A673 (cell line): ENCODE data around the gene NPFF. TPM values are rescaled to one million over a fixed set of nuclear protein-coding genes. Genes with fewer than 3 reads are reported as not detected.

Experiments used
- BruUV-seq: library from RNA; stranded (reverse); fragments of 400-500 nt; replicated peaks from 2 replicates; lab custom pipeline; 2021; lab: Mats Ljungman, UMichigan
- CTCF ChIA-PET: fragments of 300-600 bp; sonication (Branson Sonifier 250); formaldehyde crosslinking; loops from one replicate; lab custom pipeline; 2022; ENCODE audit warnings: antibody characterized with exemption; lab: Charles Lee
- POLR2A ChIA-PET: fragments of 300-600 bp; sonication (Branson Sonifier 250); formaldehyde crosslinking; loops from one replicate; lab custom pipeline; 2022; ENCODE audit warnings: antibody characterized with exemption; ENCODE audit not compliant: low non-redundant PET; lab: Charles Lee
- DNase-seq: peaks from one replicate; pipeline ENCODE4 v3.0.0-alpha.2; 2015; ENCODE audit warnings: low spot score
- H3K27ac ChIP-seq: fragments of 200-600 bp; sonication (generic); 2 replicates; pipeline ENCODE4 v1.5.1; 2016; ENCODE audit warnings: mixed run types, low read depth, mild to moderate bottlenecking, mixed read lengths, antibody characterized with exemption, low read length; ENCODE audit not compliant: poor library complexity, severe bottlenecking
- H3K27me3 ChIP-seq: fragments of 200-600 bp; sonication (generic); replicated peaks from 2 replicates; pipeline ENCODE4 v1.6.1; 2017; ENCODE audit warnings: mixed run types, low read depth, mild to moderate bottlenecking, mixed read lengths, antibody characterized with exemption, low read length; ENCODE audit not compliant: insufficient read depth, poor library complexity
- H3K36me3 ChIP-seq: fragments of 200-600 bp; sonication (generic); 2 replicates; pipeline ENCODE4 v1.6.1; 2016; ENCODE audit warnings: mixed run types, mild to moderate bottlenecking, mixed read lengths, antibody characterized with exemption, low read length; ENCODE audit not compliant: insufficient read depth, poor library complexity, severe bottlenecking
- H3K4me1 ChIP-seq: fragments of 200-600 bp; sonication (generic); 2 replicates; pipeline ENCODE4 v1.6.1; 2017; ENCODE audit warnings: mixed run types, mild to moderate bottlenecking, mixed read lengths, antibody characterized with exemption, low read length; ENCODE audit not compliant: insufficient read depth, poor library complexity, severe bottlenecking
- H3K4me3 ChIP-seq: fragments of 200-600 bp; sonication (generic); 2 replicates; pipeline ENCODE4 v1.5.1; 2016; ENCODE audit warnings: low read depth, mixed run types, mild to moderate bottlenecking, mixed read lengths, low read length; ENCODE audit not compliant: poor library complexity, severe bottlenecking
- H3K9me3 ChIP-seq: fragments of 200-600 bp; sonication (generic); 2 replicates; pipeline ENCODE4 v1.6.1; 2016; ENCODE audit warnings: mixed run types, low read depth, mild to moderate bottlenecking, mixed read lengths, antibody characterized with exemption, low read length; ENCODE audit not compliant: poor library complexity, severe bottlenecking
- CTCF ChIP-seq: fragments of 300-800, 200-600 bp; sonication (generic); conservative IDR thresholded peaks from 2 replicates; pipeline ENCODE4 v1.5.1; 2017; ENCODE audit warnings: low read depth, mild to moderate bottlenecking, antibody characterized with exemption, low read length, moderate library complexity, mixed read lengths
- EZH2 ChIP-seq: fragments of 200-600 bp; sonication (generic); IDR thresholded peaks from 2 replicates; pipeline ENCODE4 v1.6.1; 2017; ENCODE audit warnings: borderline replicate concordance, low read depth, mild to moderate bottlenecking, mixed read lengths, antibody characterized with exemption, low read length; ENCODE audit not compliant: poor library complexity, severe bottlenecking
- intact Hi-C: fragments of 100-400 bp; cut with micrococcal nuclease; formaldehyde crosslinking; loops from one replicate; pipeline ENCODE4 v1.10.0; 2022; ENCODE audit not compliant: unreplicated experiment
- total RNA-seq: library from RNA; stranded (reverse); gene quantifications from 2 replicates; pipeline ENCODE4 v1.2.3, GENCODE V29; 2021

The NPFF gene
- total RNA-seq, 1 experiment from 2014 or later: not detected

DNA sequence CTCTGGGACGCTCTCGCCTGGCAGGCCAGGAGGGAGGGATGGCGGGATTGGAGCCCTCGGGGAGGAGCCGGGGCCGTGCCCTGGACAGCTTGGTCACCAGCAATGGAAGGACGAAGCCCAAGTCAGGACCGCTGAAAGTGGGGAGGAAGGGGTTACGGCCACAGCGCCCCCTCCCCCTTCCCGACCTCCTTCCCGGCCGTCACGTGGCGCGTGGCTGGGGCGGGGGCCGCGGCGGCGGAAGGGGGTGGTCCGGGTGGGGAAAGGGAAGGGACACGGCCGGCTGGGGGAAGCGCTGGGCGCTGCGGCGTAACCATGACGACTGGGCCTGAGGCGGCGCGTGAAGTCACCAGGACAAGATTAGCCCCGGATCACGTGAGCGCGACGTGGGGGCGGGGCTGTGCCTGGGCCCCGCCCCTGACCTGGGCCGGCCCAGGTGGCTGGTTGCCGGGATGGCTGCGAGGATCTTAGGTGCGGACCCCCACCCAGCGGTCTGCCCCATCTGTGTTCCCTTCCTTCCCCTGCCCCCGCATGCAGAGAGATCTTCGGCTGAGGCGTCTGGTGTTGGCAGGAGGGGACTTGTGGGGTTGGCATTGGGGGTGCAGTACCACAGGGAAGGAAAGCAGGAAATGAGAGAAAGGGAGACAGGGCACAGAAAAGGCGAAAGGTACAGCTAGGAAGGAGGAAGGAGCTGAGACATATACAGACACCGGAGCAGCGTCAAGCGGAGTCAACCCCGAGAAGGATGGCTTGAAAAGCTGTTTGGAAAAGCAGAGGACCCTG is 14.3 kb downstream of the NPFF start:
- H3K27me3 ChIP-seq: no peaks in the 10 kb centered on the region
- TF ChIP-seq CTCF (no peak), EZH2 (no peak)
- no peaks in the 10 kb centered on the region for H3K36me3 ChIP-seq
- peak; percentile 92 for DNase-seq
- no TSS peak for BruUV-seq
- H3K27ac ChIP-seq: peak overlapping the region; percentile 80
- POLR2A ChIA-PET: no interaction called here
- H3K9me3 ChIP-seq: no peaks in the 10 kb centered on the region
- CTCF ChIA-PET: no interaction called here
- intact Hi-C loops: no loop called here
- H3K4me1 ChIP-seq: peaks cover 17% of the 10 kb centered on the region
- H3K4me3 ChIP-seq: peak overlapping the region; percentile 64

DNA sequence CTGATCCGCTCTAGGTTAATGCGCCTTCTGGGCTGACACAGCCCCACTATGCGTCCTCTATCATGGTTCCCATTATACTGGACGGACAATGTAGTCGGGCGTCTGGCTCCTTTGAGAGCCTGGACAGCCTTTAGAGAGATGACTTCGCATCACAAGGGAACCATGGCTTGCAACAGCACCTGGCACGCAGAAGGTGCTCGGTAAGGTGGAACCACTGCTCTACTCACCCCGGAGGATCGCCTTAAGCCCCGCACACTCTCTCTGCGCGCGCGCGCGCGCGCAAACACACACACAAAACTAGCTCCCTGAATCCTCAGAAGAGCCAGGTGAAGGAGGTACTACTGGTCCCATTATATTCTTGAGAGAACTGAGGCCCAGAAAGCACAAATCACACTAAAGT is 15.1 kb downstream of the NPFF start:
- peak overlapping the region; percentile 80 for H3K27ac ChIP-seq
- ChIA-PET POLR2A (no interaction called here), CTCF (interaction anchor here (0.6 to 0.7 kb wide), 2 partner anchors 312 to 407 kb away, joined by 3 read pairs; partner anchors contain the start of genes CSAD and ZNF740)
- no peaks in the 10 kb centered on the region for H3K36me3 ChIP-seq
- DNase-seq: no peak
- TF ChIP-seq EZH2 (no peak), CTCF (no peak)
- H3K27me3 ChIP-seq: no peaks in the 10 kb centered on the region
- intact Hi-C loops: no loop called here
- BruUV-seq: TSS peak; percentile 65
- H3K4me3 ChIP-seq: peak overlapping the region; percentile 64
- H3K4me1 ChIP-seq: peaks cover 17% of the 10 kb centered on the region
- no peaks in the 10 kb centered on the region for H3K9me3 ChIP-seq

GRCh38 chr12:53489242-53489864 is 17.9 kb downstream of the NPFF start:
- POLR2A ChIA-PET: interaction anchor here (1.1 kb wide), 1 partner anchor 10 kb away, joined by 3 read pairs; no protein-coding TSS in a partner anchor
- Histone ChIP-seq H3K9me3 (no peaks in the 10 kb centered on the region), H3K36me3 (peaks cover 17% of the 10 kb centered on the region), H3K4me3 (no peak overlapping the region), H3K27ac (no peak overlapping the region), H3K4me1 (peaks cover 17% of the 10 kb centered on the region), H3K27me3 (no peaks in the 10 kb centered on the region)
- intact Hi-C loops: no loop called here
- no TSS peak for BruUV-seq
- TF ChIP-seq EZH2: no peak
- TF ChIP-seq CTCF: no peak
- CTCF ChIA-PET: no interaction called here
- DNase-seq: no peak
